Suprapubic skin (tissue), 4 donors: ENCODE data around the gene ANP32B.

Experiments used
- CTCF ChIP-seq, 2 donors: fragments of 200-600 bp in 1 of 2; fragments of 450-650 bp in 1 of 2; sonication (generic) in 1 of 2; IDR thresholded peaks; one replicate each; pipeline ENCODE4 v1.5.1; 2016 to 2019; ENCODE audit warnings: antibody characterized with exemption in 2 of 2, mild to moderate bottlenecking in 1 of 2, moderate library complexity in 1 of 2
- POLR2A ChIP-seq, 2 donors: fragments of 450-650 bp; IDR thresholded peaks; one replicate each; pipeline ENCODE4 v1.6.1; 2017; ENCODE audit warnings: antibody characterized with exemption in 2 of 2, mild to moderate bottlenecking in 2 of 2, moderate library complexity in 2 of 2
- POLR2AphosphoS5 ChIP-seq, 3 donors: sonication (generic); formaldehyde crosslinking; IDR thresholded peaks; one replicate each; pipeline ENCODE4 v1.6.1; 2017; ENCODE audit warnings: antibody characterized with exemption in 3 of 3

DNA sequence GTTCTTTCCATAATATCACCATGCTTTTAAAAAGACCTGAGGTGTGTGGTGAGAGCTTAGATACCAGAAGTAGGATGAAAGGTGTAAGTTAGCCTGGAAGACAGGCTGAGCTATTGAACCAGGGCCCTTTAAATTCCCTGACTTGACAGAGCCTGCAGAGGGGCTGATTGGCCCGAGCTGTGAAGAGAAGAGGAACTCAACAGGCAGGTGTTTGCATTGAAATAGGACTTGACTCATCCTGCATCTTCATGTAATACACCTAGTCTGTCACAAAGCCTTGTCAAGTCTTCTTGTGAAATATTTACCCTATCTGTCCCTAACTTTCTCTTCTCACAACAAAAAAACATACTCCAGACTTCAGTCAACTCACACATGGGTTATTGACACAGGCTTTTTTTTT, 16.6 kb upstream of the ANP32B start:
- TF ChIP-seq CTCF (IDR thresholded peaks at IDR 0.05): no peak
- TF ChIP-seq POLR2A (IDR thresholded peaks at IDR 0.05): no peak
- TF ChIP-seq POLR2AphosphoS5 (IDR thresholded peaks at IDR 0.05): no peak
